Stimulated activated CD8-positive, alpha-beta memory T cell treated with anti-CD3 and anti-CD28 coated beads, Interleukin-4, amount 100 ng/mL, for 48 hours (primary cell): ENCODE data around the gene SLC6A9.

Experiments used
- DNase-seq: peaks from one replicate; pipeline ENCODE4 v3.0.0-alpha.2; 2020

The SLC6A9 gene

GRCh38 chr1:44047131-44047530 is 15.9 kb upstream of the SLC6A9 start:
- no peak for DNase-seq

DNA sequence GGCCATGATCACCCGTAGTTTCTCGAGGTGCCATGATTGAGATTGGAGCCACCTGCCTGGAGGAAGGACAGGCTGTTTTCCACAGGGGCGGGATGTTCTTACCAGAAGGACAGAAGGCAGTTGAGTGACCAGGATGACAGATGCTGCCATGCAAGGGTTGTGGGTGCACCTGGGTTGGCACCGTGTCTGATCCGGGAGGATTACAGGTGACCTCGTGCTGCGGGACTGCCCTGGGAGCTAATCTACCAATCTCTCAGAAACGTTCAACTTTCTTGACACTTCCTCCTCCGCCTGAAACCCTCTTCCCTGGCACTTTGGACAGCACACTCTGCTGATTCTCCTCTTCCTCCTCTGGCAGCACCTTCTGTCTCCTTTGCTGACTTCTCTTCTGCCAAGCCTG is 13.8 kb upstream of the SLC6A9 start:
- DNase-seq, result no peak

DNA sequence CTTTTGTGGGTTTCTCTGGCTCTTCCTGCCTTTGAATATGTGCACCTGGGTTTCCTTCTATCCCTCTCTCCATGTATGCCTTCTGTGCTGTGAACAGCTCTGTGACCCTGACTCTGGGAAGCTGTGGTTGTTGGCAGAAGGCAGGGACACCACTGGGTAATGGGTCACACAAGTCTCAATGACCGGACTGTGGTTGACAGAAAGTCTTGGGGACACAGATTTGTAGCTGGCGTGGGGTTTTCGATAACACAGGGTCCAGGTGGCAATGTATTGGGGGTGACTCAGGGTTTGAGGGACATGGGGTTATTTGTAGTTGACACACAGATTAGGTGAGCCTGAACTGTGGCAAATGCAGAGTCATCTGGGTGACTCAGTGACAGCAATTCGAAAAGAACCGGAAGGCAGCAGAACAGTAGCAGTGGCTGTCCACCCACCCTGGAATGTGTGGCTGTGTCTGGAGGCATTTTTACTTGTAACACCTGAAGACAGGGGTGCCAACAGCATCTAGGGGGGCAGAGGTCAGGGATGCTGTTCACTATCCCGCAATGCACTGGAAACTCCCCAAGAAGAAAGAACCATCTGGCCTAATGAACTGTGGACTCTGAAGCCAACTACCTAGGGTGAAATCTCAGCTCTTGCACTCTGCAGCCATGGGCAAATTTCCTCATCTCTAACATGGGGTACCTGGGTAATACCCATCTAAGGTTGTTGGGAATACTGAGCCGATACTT is 13.0 kb upstream of the SLC6A9 start:
- DNase-seq, result no peak

DNA sequence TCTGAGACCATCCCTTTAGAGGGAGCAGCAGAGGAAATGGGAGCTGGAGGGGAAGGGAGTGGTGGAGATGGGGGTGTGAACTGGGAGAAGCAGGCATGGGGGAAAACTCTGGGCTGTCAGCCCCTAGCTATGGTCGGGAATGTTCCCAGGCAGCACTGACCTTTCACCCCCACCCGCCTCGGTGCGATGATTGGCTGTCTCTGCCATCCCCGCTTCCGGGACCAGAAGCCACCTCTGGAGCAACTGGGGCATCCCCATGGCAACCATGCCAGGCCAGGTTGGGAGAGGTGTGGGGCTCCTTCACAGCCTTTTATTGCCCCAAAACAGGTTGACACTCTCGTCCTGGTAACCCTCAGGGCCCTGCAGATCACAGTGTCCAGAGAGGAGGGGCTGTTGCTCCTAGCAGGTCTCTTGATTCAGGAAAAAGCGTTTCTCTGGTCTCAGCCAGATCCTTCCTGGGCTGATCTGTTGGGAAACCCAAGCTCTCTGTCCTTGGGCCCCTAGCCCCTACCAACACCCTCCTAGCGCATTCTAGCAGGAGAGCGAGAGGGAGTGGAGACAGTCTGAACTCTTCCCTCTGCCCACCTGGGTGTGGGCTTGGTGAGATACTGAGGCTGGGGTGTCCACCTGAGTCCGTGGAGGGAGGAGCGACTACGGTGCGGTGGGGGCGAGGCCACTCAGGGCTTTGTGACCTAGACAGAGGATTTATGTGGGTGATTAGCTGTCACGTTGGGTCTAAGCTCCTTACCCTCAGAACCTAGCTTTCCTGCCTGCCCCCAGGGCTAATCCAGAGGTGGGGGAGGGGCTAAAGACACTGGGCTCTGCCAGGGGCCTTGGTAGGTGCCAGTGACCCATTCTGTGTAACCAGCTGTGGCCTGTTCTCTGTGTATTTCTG is 12.2 kb upstream of the SLC6A9 start:
- no peak for DNase-seq

- no peak for DNase-seq
Measured at GRCh38 chr1:44040846-44041245, 9.6 kb upstream of the SLC6A9 start.

- DNase-seq, result no peak
Measured at GRCh38 chr1:44040418-44040817, 9.2 kb upstream of the SLC6A9 start.

GRCh38 chr1:44038876-44039657 is 7.8 kb upstream of the SLC6A9 start:
- DNase-seq, result no peak

DNA sequence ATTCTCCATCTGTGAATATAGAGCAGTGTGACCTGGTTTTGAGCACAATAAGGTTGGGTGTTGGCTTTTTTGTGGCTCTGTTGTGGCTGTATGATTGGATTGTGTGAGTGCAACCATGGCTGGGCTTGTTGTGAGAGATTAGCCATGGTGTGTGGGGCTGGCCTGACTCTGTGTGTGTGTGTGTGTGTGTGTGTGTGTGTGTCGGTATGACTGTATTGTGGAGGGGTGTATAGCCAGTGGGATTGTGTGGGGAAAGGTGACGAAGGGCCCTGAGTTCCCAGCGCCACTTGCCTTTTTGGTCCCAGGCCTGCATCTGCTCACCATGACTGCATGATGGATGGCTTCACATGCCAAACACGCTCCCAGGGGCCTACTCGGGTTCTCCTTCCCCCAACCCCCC is 5.9 kb upstream of the SLC6A9 start:
- no peak for DNase-seq

GRCh38 chr1:44036409-44037139 is 5.3 kb upstream of the SLC6A9 start:
- peak; percentile 78 for DNase-seq

- no peak for DNase-seq
Measured at GRCh38 chr1:44035726-44036408, 4.6 kb upstream of the SLC6A9 start.

DNA sequence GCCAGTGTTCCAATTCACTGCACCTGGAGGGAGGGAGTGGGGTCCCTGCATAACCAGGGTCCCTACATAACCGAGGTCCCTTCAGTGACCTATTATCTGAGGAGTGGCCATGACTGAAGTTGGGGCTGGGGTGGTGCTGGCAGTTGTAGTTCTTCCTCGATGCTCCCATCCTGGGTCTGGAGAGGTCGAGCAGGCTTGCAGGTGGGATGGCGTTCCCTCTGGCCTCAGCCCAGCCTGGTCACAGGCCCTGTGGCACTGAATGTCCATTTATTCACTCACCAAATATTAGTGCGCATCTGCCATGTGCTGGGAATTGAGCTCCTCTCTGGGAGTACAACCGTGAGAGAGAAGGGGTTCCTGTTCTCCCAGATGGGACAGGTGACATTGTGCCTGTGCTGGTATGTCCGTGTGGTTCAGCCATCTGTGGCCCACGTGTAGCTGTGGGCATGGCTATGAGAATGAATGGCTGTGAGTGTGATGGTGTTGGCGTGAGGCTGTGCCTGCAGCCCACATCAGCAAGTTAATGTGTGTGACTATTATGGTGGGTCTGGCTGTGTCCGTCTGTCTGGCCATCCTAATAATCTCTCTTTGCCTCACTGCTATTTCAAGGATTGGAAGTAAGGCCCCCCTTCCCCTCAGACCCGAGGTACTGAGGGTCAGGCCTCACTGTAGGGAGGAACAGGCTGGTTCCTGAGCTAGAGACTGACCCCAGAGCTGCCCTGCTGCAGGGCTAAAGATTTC is 3.9 kb upstream of the SLC6A9 start:
- no peak for DNase-seq

DNA sequence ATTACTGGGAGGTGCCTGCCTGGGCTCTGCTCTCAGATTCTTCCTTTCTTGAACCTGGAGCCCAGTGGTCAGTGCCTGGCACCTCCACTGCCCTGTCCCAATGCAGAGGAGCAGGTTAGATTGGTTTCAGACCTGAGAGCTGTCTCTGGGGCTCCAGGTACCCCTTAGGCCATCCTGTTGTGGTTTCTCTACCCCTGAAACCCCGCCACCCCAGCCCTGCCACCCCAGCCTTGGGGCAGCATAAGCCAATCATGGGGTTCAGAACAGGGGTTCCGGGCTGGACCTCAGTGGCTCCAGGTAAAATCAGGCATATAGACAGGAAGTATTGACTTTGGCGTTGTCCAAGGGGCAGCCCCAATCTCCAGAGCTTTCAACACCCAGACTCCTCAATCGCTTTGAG is 3.2 kb upstream of the SLC6A9 start:
- DNase-seq, result no peak

GRCh38 chr1:44033756-44034155 is 2.5 kb upstream of the SLC6A9 start:
- no peak for DNase-seq

GRCh38 chr1:44033041-44033575 is 1.8 kb upstream of the SLC6A9 start:
- no peak for DNase-seq

GRCh38 chr1:44032170-44032790 is 1.0 kb upstream of the SLC6A9 start:
- no peak for DNase-seq

- peak; percentile 60 for DNase-seq
Measured at GRCh38 chr1:44030605-44031251, 534 bp downstream of the SLC6A9 start.

DNA sequence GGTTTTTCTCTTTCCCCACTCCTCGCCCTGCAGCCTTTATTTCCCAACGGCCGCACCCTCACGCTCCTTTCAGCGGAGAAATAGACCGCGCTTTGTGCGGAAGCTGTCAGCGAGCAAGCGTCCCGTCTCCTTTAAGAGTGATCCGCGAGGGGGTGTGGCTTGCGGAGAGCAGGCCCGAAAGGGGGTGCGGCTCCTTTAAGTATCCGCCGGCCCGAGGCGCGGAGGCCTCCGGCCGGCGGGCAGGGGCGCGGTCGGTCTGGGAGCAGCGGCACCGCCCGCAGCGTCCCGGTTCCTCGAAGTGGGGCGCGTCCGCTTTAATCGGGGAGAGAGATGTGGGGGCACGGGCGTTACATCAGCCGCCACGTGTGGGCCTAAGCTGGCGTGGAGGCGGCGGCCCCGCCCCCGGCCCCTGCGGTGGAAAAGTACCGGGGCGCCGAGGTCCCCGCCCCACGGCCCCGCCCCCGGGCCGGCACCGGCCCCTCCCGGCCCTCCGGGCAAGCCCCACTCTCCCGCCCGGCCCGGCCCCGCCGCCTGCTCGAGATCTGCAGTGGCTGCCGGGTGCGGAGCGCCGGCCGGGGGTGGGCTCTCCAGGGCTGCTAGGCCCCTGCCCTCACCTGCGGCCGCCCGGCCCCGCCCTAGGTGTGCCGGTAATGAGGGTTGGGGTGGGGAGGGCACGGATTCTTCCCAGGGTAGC is 1.2 kb downstream of the SLC6A9 start:
- peak; percentile 92 for DNase-seq

DNA sequence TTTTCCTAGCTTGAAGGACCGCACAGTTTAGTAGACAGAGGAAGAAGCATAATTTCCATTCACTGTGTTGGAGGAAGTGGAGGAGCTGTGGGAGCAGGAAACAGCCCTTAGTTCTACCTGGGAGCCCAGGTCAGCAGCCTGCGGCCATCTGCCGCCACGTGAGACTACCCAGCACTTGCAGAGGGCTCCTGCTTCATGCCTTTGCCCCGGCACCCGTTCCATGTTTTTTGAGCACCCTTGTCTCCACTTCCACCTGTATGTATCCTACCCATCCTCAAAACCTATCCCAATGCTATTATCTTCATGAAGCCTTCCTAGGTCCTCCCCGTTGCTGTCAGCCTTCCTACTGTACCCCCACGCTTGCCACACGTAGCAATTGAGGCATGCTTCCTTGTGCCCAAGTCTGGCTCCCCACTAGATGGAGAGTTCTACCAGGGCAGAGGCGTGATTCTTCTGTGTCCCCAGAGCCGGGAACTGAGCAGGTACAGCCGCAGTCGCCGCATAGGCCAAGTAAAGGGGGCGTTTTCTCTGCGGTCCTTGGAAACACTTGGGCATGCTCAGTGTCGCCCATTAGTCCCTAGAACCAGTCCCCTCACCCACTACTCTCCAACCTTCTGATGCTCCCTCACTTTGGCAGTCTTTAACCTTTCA is 1.9 kb downstream of the SLC6A9 start:
- DNase-seq, result no peak

GRCh38 chr1:44027320-44027719 is 3.9 kb downstream of the SLC6A9 start:
- no peak for DNase-seq
